Mesenchymal stem cell (in vitro differentiated cells and primary cell): ENCODE data around the gene CCDC51.

ENCODE experiments used
- DNase-seq: peaks from one replicate; pipeline ENCODE4 v3.0.0-alpha.2; 2013
- H2AFZ ChIP-seq: one replicate; pipeline ENCODE4 v1.6.1; 2013; ENCODE audit warnings: low read depth, mild to moderate bottlenecking, control low read depth, inconsistent platforms, low read length, moderate library complexity
- H2AK5ac ChIP-seq: 2 replicates; pipeline ENCODE4 v1.6.1; 2013; ENCODE audit warnings: low read length, moderate library complexity, mild to moderate bottlenecking, inconsistent platforms; ENCODE audit not compliant: severe bottlenecking
- H2BK120ac ChIP-seq: one replicate; pipeline ENCODE4 v1.6.1; 2013; ENCODE audit warnings: low read depth, mild to moderate bottlenecking, inconsistent platforms, low read length, moderate library complexity
- H2BK12ac ChIP-seq, 2 experiments: one replicate each; pipeline ENCODE4 v1.6.1; 2013; ENCODE audit warnings: inconsistent platforms in 2 of 2, low read length in 2 of 2, mild to moderate bottlenecking in 2 of 2, moderate library complexity in 2 of 2, control low read depth in 1 of 2
- H2BK15ac ChIP-seq: one replicate; pipeline ENCODE4 v1.6.1; 2013; ENCODE audit warnings: mild to moderate bottlenecking, low read depth, inconsistent platforms; ENCODE audit not compliant: poor library complexity, severe bottlenecking
- H2BK5ac ChIP-seq: 2 replicates; pipeline ENCODE4 v1.6.1; 2013; ENCODE audit warnings: low read depth, mild to moderate bottlenecking, low read length, control low read depth, inconsistent platforms; ENCODE audit not compliant: poor library complexity, severe bottlenecking
- H3K14ac ChIP-seq, 2 experiments: one replicate each; pipeline ENCODE4 v1.6.1; 2013; ENCODE audit warnings: inconsistent platforms in 2 of 2, low read length in 2 of 2, control low read depth in 1 of 2, mild to moderate bottlenecking in 1 of 2, moderate library complexity in 1 of 2
- H3K18ac ChIP-seq, 2 experiments: one replicate each; pipeline ENCODE4 v1.6.1; 2013; ENCODE audit warnings: inconsistent platforms in 2 of 2, low read length in 2 of 2, control low read depth in 1 of 2, low read depth in 1 of 2, mild to moderate bottlenecking in 1 of 2
- H3K23ac ChIP-seq, 2 experiments: one replicate each; pipeline ENCODE4 v1.6.1; 2013; ENCODE audit warnings: inconsistent platforms in 2 of 2, low read length in 2 of 2, mild to moderate bottlenecking in 2 of 2, moderate library complexity in 2 of 2, control low read depth in 1 of 2
- H3K27ac ChIP-seq: 2 replicates; pipeline ENCODE4 v1.5.1; 2013; ENCODE audit warnings: mild to moderate bottlenecking, moderate library complexity, low read length, control low read depth, inconsistent platforms; ENCODE audit not compliant: poor library complexity, severe bottlenecking
- H3K27me3 ChIP-seq, 2 experiments: 2 replicates each; pipeline versions ENCODE4 v1.6.1 to v1.7.0; 2013; ENCODE audit warnings: low read length in 2 of 2, mild to moderate bottlenecking in 2 of 2, moderate library complexity in 2 of 2, control low read depth in 1 of 2, inconsistent platforms in 1 of 2; ENCODE audit not compliant: control insufficient read depth in 1 of 2, insufficient read depth in 1 of 2
- H3K36me3 ChIP-seq, 2 experiments: 2 replicates each; pipeline versions ENCODE4 v1.6.1 to v1.7.0; 2013; ENCODE audit warnings: low read length in 2 of 2, control low read depth in 1 of 2, inconsistent platforms in 1 of 2, low read depth in 1 of 2, mild to moderate bottlenecking in 1 of 2; ENCODE audit not compliant: insufficient read depth in 2 of 2, control insufficient read depth in 1 of 2
- H3K4ac ChIP-seq, 2 experiments: one replicate each; pipeline ENCODE4 v1.6.1; 2013; ENCODE audit warnings: inconsistent platforms in 2 of 2, low read length in 2 of 2, mild to moderate bottlenecking in 2 of 2, moderate library complexity in 2 of 2, control low read depth in 1 of 2, low read depth in 1 of 2
- H3K4me1 ChIP-seq: 2 replicates; pipeline ENCODE4 v1.6.1; 2013; ENCODE audit warnings: low read depth, low read length, control low read depth; ENCODE audit not compliant: control insufficient read depth, insufficient read depth
- H3K4me2 ChIP-seq: 2 replicates; pipeline ENCODE4 v1.6.1; 2013; ENCODE audit warnings: low read length, mild to moderate bottlenecking, inconsistent platforms; ENCODE audit not compliant: poor library complexity, severe bottlenecking
- H3K4me3 ChIP-seq, 2 experiments: 2 replicates each; pipeline versions ENCODE4 v1.5.1 to v1.7.0; 2013; ENCODE audit warnings: low read length in 2 of 2, mild to moderate bottlenecking in 2 of 2, control low read depth in 1 of 2, low read depth in 1 of 2; ENCODE audit not compliant: insufficient read depth in 1 of 2
- H3K79me1 ChIP-seq: replicated peaks from 2 replicates; pipeline ENCODE4 v1.6.1; 2013; ENCODE audit warnings: mild to moderate bottlenecking, control low read depth, low read length, inconsistent platforms; ENCODE audit not compliant: poor library complexity, severe bottlenecking
- H3K9ac ChIP-seq: 2 replicates; pipeline ENCODE4 v1.7.0; 2013; ENCODE audit warnings: mild to moderate bottlenecking, low read length, moderate library complexity
- H3K9me3 ChIP-seq: 2 replicates; pipeline ENCODE4 v1.7.0; 2013; ENCODE audit warnings: mild to moderate bottlenecking, low read length; ENCODE audit not compliant: control insufficient read depth
- H4K8ac ChIP-seq: one replicate; pipeline ENCODE4 v1.6.1; 2013; ENCODE audit warnings: inconsistent platforms, mild to moderate bottlenecking, low read length, moderate library complexity
- H4K91ac ChIP-seq: one replicate; pipeline ENCODE4 v1.6.1; 2013; ENCODE audit warnings: mild to moderate bottlenecking, low read length, inconsistent platforms
- WGBS: methylation state at CpG from one replicate; pipeline ENCODE4 v1.1.7; 2013; ENCODE audit warnings: mixed read lengths; 5-methylcytosine and 5-hydroxymethylcytosine counted together

Gene CCDC51

DNA sequence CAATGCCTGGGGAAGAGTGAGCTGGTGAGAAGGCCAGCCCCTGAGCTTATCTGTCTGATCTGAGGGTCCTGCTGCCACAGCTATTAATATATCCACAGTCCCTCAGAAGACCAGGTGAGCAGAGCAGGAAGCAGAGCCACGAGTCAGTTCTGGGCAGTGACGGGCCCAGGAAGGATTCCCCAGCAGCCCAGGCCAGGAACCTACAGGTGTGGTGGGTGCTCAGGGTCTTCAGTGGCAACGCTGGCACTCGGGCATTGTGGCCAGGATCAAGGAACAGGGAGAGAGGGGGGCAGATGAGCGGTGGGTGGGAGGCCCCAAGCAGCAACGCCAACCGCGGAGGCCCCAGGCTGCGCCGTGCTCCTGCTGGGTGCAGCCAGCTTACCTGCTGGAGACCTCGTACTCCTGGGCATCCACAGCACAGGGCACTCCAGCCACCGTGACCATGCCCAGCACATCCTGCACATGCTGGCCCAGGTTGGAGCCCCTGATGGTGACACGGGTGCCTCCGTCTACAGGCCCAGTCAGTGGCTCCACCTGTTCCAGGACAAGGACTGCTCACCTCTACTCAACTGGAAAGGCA lies 22.3 kb downstream of the CCDC51 start:
- H2AFZ ChIP-seq = no peak overlapping the region
- no peak overlapping the region for H3K14ac ChIP-seq
- H3K18ac ChIP-seq = no peak overlapping the region
- no peak for DNase-seq
- H4K8ac ChIP-seq = no peak overlapping the region
- H2BK120ac ChIP-seq = no peak overlapping the region
- H3K9ac ChIP-seq = no peak overlapping the region
- no peak overlapping the region for H2BK15ac ChIP-seq
- H2AK5ac ChIP-seq = no peak overlapping the region
- H2BK5ac ChIP-seq = no peak overlapping the region
- H4K91ac ChIP-seq = no peak overlapping the region
- H3K4ac ChIP-seq = no peak overlapping the region
- H3K4me3 ChIP-seq = no peak overlapping the region
- H3K36me3 ChIP-seq = peaks cover 63 to 93% of the 10 kb centered on the region in 2 experiments
- no peaks in the 10 kb centered on the region for H3K9me3 ChIP-seq
- peaks cover 32% of the 10 kb centered on the region for H3K79me1 ChIP-seq
- H3K23ac ChIP-seq = no peak overlapping the region
- 96% methylated on average over 13 of the region's 14 CpGs for WGBS
- no peak overlapping the region for H3K4me2 ChIP-seq
- H3K27ac ChIP-seq = no peak overlapping the region
- H2BK12ac ChIP-seq = no peak overlapping the region
- peaks cover under 1% of the 10 kb centered on the region for H3K4me1 ChIP-seq
- no peaks in the 10 kb centered on the region for H3K27me3 ChIP-seq

DNA sequence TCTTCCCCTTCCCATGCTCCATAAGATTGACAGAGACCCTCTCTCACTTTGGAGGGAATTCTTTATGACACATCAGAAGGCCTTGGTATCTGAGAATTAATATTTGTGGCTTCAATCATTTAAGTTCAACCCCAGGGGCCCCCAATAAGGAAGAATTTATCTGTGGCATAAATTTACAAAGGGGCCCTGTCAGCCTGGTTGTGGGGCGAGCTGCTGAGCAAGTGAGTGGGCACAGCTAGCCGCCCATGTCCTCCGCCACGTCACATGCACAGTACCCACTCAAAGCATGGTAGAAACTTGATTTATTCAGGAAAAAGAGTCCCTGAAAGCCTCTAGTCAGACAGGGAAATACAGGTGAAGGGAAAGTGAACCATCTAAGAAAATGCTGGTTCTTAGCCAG lies 23.4 kb downstream of the CCDC51 start:
- Histone ChIP-seq H2AFZ (no peak overlapping the region), H2AK5ac (no peak overlapping the region), H4K8ac (no peak overlapping the region), H3K4ac (no peak overlapping the region), H3K36me3 (peaks cover 73 to 93% of the 10 kb centered on the region in 2 experiments), H3K4me1 (no peaks in the 10 kb centered on the region), H3K4me3 (no peak overlapping the region), H3K14ac (no peak overlapping the region), H3K27me3 (no peaks in the 10 kb centered on the region), H3K9me3 (no peaks in the 10 kb centered on the region), H2BK12ac (no peak overlapping the region), H2BK120ac (no peak overlapping the region), H3K23ac (no peak overlapping the region), H3K4me2 (no peak overlapping the region), H3K9ac (no peak overlapping the region), H3K79me1 (peaks cover 21% of the 10 kb centered on the region), H3K18ac (no peak overlapping the region), H2BK5ac (no peak overlapping the region), H2BK15ac (no peak overlapping the region), H4K91ac (no peak overlapping the region), H3K27ac (no peak overlapping the region)
- 95% methylated on average over 4 of the region's 4 CpGs for WGBS
- no peak for DNase-seq

DNA sequence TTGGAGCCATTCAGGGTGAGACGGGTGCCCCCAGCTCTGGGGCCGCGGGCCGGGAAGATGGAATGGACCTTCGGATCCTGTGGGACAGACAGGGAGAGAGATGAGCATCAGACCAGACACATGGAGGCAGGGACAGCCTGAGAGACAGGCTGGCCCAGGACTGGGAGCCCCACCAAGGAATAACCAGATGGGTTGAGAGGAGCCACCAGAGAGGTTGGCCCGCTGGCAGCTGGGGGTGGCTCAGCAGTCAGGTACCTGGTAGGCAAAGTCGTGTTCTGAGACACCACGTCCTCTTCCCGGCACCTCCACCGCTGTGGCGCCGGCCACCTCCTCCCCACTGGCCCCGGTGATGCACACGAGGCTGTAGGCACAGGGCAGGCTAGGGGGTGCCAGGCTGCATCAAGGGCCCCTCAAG lies 23.8 kb downstream of the CCDC51 start:
- Histone ChIP-seq H3K4ac (no peak overlapping the region), H4K8ac (no peak overlapping the region), H3K9me3 (no peaks in the 10 kb centered on the region), H3K36me3 (peaks cover 78 to 94% of the 10 kb centered on the region in 2 experiments), H3K79me1 (peaks cover 16% of the 10 kb centered on the region), H3K4me3 (no peak overlapping the region), H3K18ac (no peak overlapping the region), H2AK5ac (no peak overlapping the region), H4K91ac (no peak overlapping the region), H2BK12ac (no peak overlapping the region), H3K23ac (no peak overlapping the region), H3K27ac (no peak overlapping the region), H3K27me3 (no peaks in the 10 kb centered on the region), H2BK15ac (no peak overlapping the region), H2BK120ac (no peak overlapping the region), H2AFZ (no peak overlapping the region), H3K4me2 (no peak overlapping the region), H3K9ac (no peak overlapping the region), H2BK5ac (no peak overlapping the region), H3K14ac (no peak overlapping the region), H3K4me1 (no peaks in the 10 kb centered on the region)
- DNase-seq = no peak
- 96% methylated on average over 14 of the region's 14 CpGs for WGBS

GRCh38 chr3:48415251-48415953 lies 24.5 kb downstream of the CCDC51 start:
- H3K9me3 ChIP-seq = no peaks in the 10 kb centered on the region

More at GRCh38 chr3:48415251-48415953, 24.5 kb downstream of the CCDC51 start:
- Histone ChIP-seq H3K4me3 (no peak overlapping the region), H4K8ac (no peak overlapping the region), H3K4me1 (no peaks in the 10 kb centered on the region), H2AFZ (no peak overlapping the region), H2BK120ac (no peak overlapping the region), H3K4me2 (no peak overlapping the region), H2AK5ac (no peak overlapping the region), H2BK15ac (no peak overlapping the region), H3K18ac (no peak overlapping the region), H3K4ac (no peak overlapping the region), H3K27ac (no peak overlapping the region), H3K23ac (no peak overlapping the region), H2BK12ac (no peak overlapping the region), H4K91ac (no peak overlapping the region), H3K9ac (no peak overlapping the region), H3K14ac (no peak overlapping the region), H3K27me3 (no peaks in the 10 kb centered on the region), H3K36me3 (peaks cover 85 to 94% of the 10 kb centered on the region in 2 experiments), H3K79me1 (peaks cover 10% of the 10 kb centered on the region), H2BK5ac (no peak overlapping the region)
- no peak for DNase-seq
- 95% methylated on average over 22 of the region's 24 CpGs for WGBS
